ENCODE measurements around the gene ERICH3. TPM values are rescaled to one million over a fixed set of nuclear protein-coding genes. Genes with fewer than 3 reads are reported as not detected.
"Not testable (repeated sequence)": the region's sequence is repeated elsewhere in the genome, so short reads cannot be mapped to it uniquely, and the experiment has no call there.

The ERICH3 gene
- total RNA-seq, 1 donor from 2014 or later, result not detected

GRCh38 chr1:74674278-74675048 lies 871 bp upstream of the ERICH3 start:
- ATAC-seq, result no peak

DNA sequence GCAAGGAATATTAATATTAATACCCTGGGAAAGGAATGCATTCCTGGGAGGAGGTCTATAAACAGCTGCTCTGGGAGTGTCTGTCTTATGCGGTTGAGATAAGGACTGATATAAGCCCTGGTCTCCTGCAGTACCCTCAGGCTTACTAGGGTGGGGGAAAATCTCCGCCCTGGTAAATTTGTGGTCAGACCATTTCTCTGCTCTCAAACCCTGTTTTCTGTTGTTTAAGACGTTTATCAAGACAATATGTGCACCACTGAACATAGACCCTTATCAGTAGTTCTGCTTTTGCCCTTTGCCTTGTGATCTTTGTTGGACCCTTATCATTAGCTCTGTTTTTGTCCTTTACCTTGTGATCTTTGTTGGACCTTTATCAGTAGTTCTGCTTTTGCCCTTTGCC lies 2.7 kb downstream of the ERICH3 start:
- not testable (repeated sequence) for ATAC-seq

- ATAC-seq, result no peak
Observed at GRCh38 chr1:74654708-74655107, 18.9 kb downstream of the ERICH3 start.

DNA sequence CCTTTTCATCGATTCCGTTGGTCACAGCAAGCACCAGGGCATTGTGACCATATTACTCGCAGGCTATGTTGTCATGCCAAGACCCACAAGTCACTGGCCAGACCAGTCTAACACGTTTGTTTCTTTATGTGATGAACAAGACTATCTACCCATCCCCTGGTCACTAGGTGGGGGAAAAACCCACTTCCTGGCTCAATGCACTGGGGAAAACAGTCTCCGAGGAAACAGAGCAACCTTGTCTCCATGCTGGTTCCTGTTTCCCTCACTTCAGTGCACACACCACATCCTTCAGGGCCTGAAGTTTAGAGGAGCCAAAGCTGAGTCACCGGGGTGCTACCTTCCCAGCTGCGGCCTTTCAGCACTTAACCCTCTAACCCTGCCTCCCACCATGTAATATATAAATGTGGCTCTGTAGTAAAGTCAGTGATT lies 20.9 kb downstream of the ERICH3 start:
- peak; percentile 85 for ATAC-seq

GRCh38 chr1:74650561-74650960 lies 23.0 kb downstream of the ERICH3 start:
- no peak for ATAC-seq

DNA sequence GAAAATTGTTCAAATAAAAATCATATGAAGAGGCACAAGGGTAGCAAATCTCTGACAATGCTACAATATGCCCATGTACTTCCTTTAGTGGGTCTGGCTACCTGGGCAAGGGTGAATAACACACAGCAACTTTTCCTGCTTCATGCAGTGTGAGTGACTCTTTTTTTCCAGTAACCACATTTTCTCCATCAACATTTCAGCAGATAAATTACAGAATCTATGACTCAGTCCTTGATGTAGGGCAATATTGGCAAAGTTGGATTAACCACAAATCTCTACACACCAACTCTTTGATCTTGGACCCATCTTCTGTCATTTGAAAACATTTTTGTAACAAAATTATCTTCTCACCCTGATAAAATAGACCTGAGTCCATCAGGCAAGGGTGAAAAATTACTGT lies 31.7 kb downstream of the ERICH3 start:
- ATAC-seq, result no peak

- ATAC-seq, result no peak
Observed at GRCh38 chr1:74641161-74641560, 32.4 kb downstream of the ERICH3 start.

GRCh38 chr1:74637296-74637695 lies 36.3 kb downstream of the ERICH3 start:
- no peak for ATAC-seq

- ATAC-seq, result no peak
Observed at GRCh38 chr1:74629283-74629682, 44.3 kb downstream of the ERICH3 start.

- no peak for ATAC-seq
Observed at GRCh38 chr1:74623716-74624115, 49.9 kb downstream of the ERICH3 start.

GRCh38 chr1:74620242-74620641 lies 53.4 kb downstream of the ERICH3 start:
- no peak for ATAC-seq

- ATAC-seq, result no peak
Observed at GRCh38 chr1:74618974-74619373, 54.6 kb downstream of the ERICH3 start.

- ATAC-seq, result no peak
Observed at GRCh38 chr1:74613894-74614293, 59.7 kb downstream of the ERICH3 start.

GRCh38 chr1:74611887-74612286 lies 61.7 kb downstream of the ERICH3 start:
- ATAC-seq, result no peak

DNA sequence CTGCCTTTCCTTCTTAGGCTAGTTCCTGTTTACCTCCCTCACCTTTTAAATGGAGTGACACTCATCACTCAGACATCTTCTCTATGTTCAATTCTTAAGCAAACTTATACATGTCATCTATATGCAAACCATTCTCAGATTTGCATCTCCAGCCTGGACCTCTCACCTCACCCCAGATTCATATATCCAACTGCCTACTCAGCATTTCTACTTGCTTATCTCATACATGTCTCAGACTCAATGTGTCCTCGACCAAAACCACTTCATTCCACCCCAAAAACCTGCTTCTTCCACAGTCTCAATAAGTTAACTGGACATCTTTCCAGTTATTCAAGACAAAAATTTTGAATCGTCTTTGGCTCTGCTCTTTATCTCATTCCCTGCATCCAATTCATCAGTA lies 62.6 kb downstream of the ERICH3 start:
- no peak for ATAC-seq

DNA sequence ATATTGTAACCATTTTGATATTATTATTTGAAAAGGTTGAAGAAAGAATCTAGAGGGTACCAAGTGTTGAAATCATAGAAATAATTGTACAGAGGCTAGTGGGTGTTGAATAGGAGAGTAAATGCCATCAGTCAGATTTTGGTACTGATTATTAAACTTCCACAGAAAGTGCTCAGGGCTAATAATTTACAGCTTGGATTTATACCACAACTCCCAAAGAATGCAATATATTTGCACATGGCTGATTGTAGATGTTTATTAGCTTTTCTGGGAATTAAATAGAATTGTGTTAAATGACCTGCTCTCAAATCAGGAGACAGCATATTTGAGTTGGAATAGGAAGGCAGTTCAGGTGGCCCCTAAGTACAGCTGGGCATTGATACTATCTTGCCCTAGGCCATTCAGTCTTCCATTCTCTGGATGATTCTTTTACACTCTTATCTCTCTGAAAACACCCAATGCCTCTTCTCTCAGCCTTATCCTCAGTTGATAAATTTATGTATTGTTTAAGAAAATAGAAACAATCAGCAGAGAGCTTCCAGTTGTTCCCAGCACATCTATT lies 63.7 kb downstream of the ERICH3 start:
- ATAC-seq, result no peak

DNA sequence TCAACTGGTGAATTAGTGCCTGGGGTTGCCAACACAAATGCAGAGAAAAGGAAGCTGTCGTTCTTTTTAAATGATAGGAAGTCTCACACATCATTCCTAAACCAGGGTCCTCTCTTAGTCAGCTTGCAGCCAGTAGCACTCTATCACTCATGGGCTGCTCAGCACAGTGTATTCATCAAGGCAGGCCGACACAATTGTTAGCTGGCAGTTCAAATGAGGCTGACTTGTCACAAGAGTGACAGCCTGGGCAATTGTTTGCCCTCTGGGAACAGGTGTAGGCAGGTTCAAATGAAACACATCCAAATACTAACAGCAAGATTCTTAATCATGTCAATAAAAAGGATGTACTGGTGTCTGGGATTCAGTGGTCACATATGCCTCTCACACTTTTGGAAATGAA lies 76.9 kb downstream of the ERICH3 start:
- ATAC-seq, result no peak

GRCh38 chr1:74593887-74594866 lies 79.4 kb downstream of the ERICH3 start:
- ATAC-seq, result no peak

DNA sequence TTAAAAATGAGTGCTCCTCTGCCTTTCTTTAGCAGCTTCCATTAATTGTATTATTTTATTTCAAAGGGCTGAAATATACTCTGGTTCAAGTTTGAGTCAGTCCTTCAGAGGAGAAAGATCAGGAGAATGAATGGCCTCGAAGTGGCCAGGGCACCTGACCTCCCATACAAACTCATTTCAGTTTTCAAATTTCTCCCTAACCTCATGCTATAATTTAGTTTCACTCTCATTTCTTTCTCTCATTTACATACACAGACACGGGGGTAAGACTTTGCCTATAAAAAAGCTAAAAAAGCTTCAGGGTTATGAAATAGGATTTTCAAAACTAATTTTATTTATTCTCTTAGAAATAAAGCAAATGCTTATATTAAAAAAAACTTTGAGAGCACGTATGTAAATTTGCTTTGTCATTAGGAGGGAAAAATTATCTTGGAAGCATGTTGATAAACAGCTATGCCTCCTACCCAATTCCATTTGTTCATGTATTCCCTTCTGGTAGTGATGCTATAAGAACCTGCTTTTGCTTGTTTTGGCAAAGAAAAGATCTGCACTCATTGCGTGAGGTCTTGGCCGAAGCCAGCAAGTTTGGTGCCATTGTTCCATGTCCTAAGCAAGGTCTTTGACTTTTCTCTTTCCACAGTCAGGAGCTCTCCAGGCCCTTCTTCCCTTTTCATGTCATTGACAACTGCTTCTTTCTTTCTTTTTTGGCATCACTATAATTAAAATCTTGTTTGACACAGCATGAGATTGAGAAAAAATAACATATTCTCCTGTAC lies 80.8 kb downstream of the ERICH3 start:
- no peak for ATAC-seq

- no peak for ATAC-seq
Observed at GRCh38 chr1:74591949-74592348, 81.6 kb downstream of the ERICH3 start.

GRCh38 chr1:74590288-74590687 lies 83.3 kb downstream of the ERICH3 start:
- no peak for ATAC-seq

GRCh38 chr1:74587888-74588287 lies 85.7 kb downstream of the ERICH3 start:
- ATAC-seq, result no peak

Data from esophagus mucosa (tissue), 1 donor.